ENCODE results near the gene GABBR2.
A peak's percentile ranks its signal among the peaks of the same experiment; 100 is the strongest.

DNA sequence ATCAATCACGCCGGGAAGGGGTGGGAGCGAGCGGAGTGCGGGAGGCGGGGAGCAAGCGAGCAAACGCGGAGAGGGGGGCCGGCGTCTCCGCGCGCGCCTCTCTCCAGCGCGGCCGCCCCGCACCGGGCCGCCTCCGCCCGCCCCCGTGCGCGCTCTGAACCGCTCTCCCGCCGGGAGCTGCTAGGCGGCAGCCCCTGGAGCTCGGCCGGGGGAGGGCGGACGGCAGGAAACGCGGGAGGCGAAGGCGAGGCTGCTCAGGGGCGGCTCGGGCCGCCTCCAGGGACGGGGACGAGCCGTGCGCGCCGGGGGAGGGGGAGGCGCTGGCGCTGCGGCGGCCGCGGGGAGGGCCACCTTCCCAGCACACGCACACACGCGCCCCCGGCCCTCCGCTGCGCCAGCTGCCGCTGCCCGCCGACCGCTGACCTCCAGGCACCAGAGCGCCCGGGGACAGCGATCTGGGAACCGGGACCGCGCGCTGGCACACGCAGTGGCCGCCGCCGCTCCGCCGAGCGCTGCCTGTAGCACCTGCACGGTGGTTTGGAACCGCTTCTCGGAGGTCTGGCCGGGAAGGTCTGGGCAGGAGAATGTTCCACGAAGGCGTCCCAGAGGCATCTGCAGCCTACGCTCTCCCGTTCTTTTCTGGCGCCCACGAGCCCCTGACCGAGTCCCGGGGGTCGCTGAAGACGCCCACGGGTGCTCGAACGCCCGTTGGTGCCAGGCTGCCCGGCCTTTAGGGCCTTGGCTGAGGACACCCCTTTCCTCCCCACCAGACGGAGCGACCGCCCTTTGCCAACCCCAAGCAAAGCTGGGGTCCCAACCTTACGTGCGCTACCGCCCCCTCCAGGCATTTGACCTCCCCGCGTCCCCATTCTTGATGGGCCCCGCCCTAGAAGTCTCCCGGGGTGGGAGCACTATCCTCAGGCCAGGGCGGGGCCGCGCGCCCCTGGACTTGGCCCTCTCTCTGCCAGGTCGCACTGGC is at the start of gene GABBR2:
- TF ChIP-seq TCF12 (IDR thresholded peaks at IDR 0.05; ENCODE audit: low read depth) (no peak), NFIC (IDR thresholded peaks at IDR 0.05) (no peak), YY1 (IDR thresholded peaks at IDR 0.05; ENCODE audit: low read depth) (no peak), EP300 (IDR thresholded peaks at IDR 0.05; ENCODE audit: borderline replicate concordance) (no peak), EGR1 (IDR thresholded peaks at IDR 0.05) (no peak), RAD21 (IDR thresholded peaks at IDR 0.05; ENCODE audit: low read depth) (no peak), TAF1 (IDR thresholded peaks at IDR 0.05; ENCODE audit: low read depth) (no peak)
- TF ChIP-seq, protein P1, sequence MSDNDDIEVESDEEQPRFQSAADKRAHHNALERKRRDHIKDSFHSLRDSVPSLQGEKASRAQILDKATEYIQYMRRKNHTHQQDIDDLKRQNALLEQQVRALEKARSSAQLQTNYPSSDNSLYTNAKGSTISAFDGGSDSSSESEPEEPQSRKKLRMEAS (IDR thresholded peaks at IDR 0.05), result no peak
- TF ChIP-seq, protein P2, sequence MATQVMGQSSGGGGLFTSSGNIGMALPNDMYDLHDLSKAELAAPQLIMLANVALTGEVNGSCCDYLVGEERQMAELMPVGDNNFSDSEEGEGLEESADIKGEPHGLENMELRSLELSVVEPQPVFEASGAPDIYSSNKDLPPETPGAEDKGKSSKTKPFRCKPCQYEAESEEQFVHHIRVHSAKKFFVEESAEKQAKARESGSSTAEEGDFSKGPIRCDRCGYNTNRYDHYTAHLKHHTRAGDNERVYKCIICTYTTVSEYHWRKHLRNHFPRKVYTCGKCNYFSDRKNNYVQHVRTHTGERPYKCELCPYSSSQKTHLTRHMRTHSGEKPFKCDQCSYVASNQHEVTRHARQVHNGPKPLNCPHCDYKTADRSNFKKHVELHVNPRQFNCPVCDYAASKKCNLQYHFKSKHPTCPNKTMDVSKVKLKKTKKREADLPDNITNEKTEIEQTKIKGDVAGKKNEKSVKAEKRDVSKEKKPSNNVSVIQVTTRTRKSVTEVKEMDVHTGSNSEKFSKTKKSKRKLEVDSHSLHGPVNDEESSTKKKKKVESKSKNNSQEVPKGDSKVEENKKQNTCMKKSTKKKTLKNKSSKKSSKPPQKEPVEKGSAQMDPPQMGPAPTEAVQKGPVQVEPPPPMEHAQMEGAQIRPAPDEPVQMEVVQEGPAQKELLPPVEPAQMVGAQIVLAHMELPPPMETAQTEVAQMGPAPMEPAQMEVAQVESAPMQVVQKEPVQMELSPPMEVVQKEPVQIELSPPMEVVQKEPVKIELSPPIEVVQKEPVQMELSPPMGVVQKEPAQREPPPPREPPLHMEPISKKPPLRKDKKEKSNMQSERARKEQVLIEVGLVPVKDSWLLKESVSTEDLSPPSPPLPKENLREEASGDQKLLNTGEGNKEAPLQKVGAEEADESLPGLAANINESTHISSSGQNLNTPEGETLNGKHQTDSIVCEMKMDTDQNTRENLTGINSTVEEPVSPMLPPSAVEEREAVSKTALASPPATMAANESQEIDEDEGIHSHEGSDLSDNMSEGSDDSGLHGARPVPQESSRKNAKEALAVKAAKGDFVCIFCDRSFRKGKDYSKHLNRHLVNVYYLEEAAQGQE (IDR thresholded peaks at IDR 0.05; ENCODE audit: low read depth), result peak; percentile 8
